Stimulated activated CD4-positive, alpha-beta T cell treated with anti-CD3 and anti-CD28 coated beads, Interleukin-15, amount 100 ng/mL, for 24 hours (primary cell): ENCODE results near the gene SLAMF1.
A peak's percentile ranks its signal among the peaks of the same experiment; 100 is the strongest.
"Not testable (repeated sequence)": the region's sequence is repeated elsewhere in the genome, so short reads cannot be mapped to it uniquely, and the experiment has no call there.

Experiments
- DNase-seq: peaks from one replicate; pipeline ENCODE4 v3.0.0-alpha.2; 2020

The SLAMF1 gene

GRCh38 chr1:160646711-160647328, at the start of gene SLAMF1:
Gene SLAMF1 (minus strand): TSS chr1:160647044. CDS start chr1:160646945, 99 bp downstream.
- peak; percentile 78 for DNase-seq

GRCh38 chr1:160692390-160692789, 45.5 kb upstream of the SLAMF1 start:
- DNase-seq = not testable (repeated sequence)

- no peak for DNase-seq
These were observed 38.4 kb upstream of the SLAMF1 start for GRCh38 chr1:160685266-160685665.

GRCh38 chr1:160682983-160683865, 36.4 kb upstream of the SLAMF1 start:
- no peak for DNase-seq

- DNase-seq = no peak
These were observed 35.0 kb upstream of the SLAMF1 start for GRCh38 chr1:160681891-160682140.

GRCh38 chr1:160681066-160681890, 34.4 kb upstream of the SLAMF1 start:
- peak; percentile 91 for DNase-seq

- DNase-seq = no peak
These were observed 33.6 kb upstream of the SLAMF1 start for GRCh38 chr1:160680399-160680798.

- no peak for DNase-seq
These were observed 33.0 kb upstream of the SLAMF1 start for GRCh38 chr1:160679893-160680292.

GRCh38 chr1:160676869-160677597, 30.2 kb upstream of the SLAMF1 start:
- DNase-seq = no peak

GRCh38 chr1:160675641-160676410, 29.0 kb upstream of the SLAMF1 start:
- DNase-seq = peak; percentile 85

- DNase-seq = no peak
These were observed 27.6 kb upstream of the SLAMF1 start for GRCh38 chr1:160674415-160674814.

GRCh38 chr1:160672789-160673695, 26.2 kb upstream of the SLAMF1 start:
- peak; percentile 63 for DNase-seq

- no peak for DNase-seq
These were observed 25.0 kb upstream of the SLAMF1 start for GRCh38 chr1:160671603-160672517.

GRCh38 chr1:160670701-160671100, 23.9 kb upstream of the SLAMF1 start:
- DNase-seq = no peak

GRCh38 chr1:160669802-160670201, 23.0 kb upstream of the SLAMF1 start:
- no peak for DNase-seq

- no peak for DNase-seq
These were observed 22.4 kb upstream of the SLAMF1 start for GRCh38 chr1:160669276-160669675.

- no peak for DNase-seq
These were observed 21.1 kb upstream of the SLAMF1 start for GRCh38 chr1:160667896-160668295.

- DNase-seq = no peak
These were observed 19.2 kb upstream of the SLAMF1 start for GRCh38 chr1:160666079-160666442.

GRCh38 chr1:160665330-160666078, 18.7 kb upstream of the SLAMF1 start:
- peak; percentile 57 for DNase-seq
